Neural crest cell (in vitro differentiated cells): ENCODE results near the gene RUNX2. TPM values are rescaled to one million over a fixed set of nuclear protein-coding genes. Genes with fewer than 3 reads are reported as not detected.

Experiments
- DNase-seq: peaks from one replicate; pipeline ENCODE4 v3.0.0; 2021; ENCODE audit warnings: low read depth, mixed read lengths, low spot score
- H3K27ac Mint-ChIP-seq: one replicate; pipeline ENCODE4 v1.8.0; 2021; ENCODE audit warnings: mild to moderate bottlenecking, mixed read lengths; ENCODE audit not compliant: unreplicated experiment
- H3K27me3 Mint-ChIP-seq: 2 replicates; pipeline ENCODE4 v1.8.0; 2021; ENCODE audit warnings: low read depth, mild to moderate bottlenecking, mixed read lengths
- H3K36me3 Mint-ChIP-seq: 2 replicates; pipeline ENCODE4 v1.8.0; 2021; ENCODE audit warnings: low read depth, mild to moderate bottlenecking, mixed read lengths
- H3K4me1 Mint-ChIP-seq: 2 replicates; pipeline ENCODE4 v1.8.0; 2021; ENCODE audit warnings: mixed read lengths
- H3K4me3 Mint-ChIP-seq: one replicate; pipeline ENCODE4 v1.8.0; 2021; ENCODE audit warnings: mild to moderate bottlenecking, mixed read lengths
- H3K9me3 Mint-ChIP-seq: 2 replicates; pipeline ENCODE4 v1.8.0; 2021; ENCODE audit warnings: mixed read lengths
- CTCF ChIP-seq: fragments of 200-600 bp; sonication (generic); conservative IDR thresholded peaks from 2 replicates; pipeline ENCODE4 v1.5.0; 2021; ENCODE audit warnings: antibody characterized with exemption, mild to moderate bottlenecking
- total RNA-seq: library from RNA; stranded (reverse); gene quantifications from 2 replicates; pipeline ENCODE4 v1.2.1, GENCODE V29; 2021

RUNX2 gene
- total RNA-seq, 1 donor from 2014 or later, result 0.16 TPM

- no peak for DNase-seq
These were observed 1.3 kb upstream of the RUNX2 start for GRCh38 chr6:45326698-45327417.

GRCh38 chr6:45328523-45328922 lies 393 bp downstream of the RUNX2 start:
- TF ChIP-seq CTCF, result no peak
- H3K27ac Mint-ChIP-seq, result no peak overlapping the region
- DNase-seq, result no peak
- no peaks in the 10 kb centered on the region for H3K36me3 Mint-ChIP-seq
- no peaks in the 10 kb centered on the region for H3K4me1 Mint-ChIP-seq
- H3K27me3 Mint-ChIP-seq, result no peaks in the 10 kb centered on the region
- no peak overlapping the region for H3K4me3 Mint-ChIP-seq
- H3K9me3 Mint-ChIP-seq, result no peaks in the 10 kb centered on the region

More at GRCh38 chr6:45326698-45327417, 1.3 kb upstream of the RUNX2 start:
- no peaks in the 10 kb centered on the region for H3K27me3 Mint-ChIP-seq
- no peaks in the 10 kb centered on the region for H3K4me1 Mint-ChIP-seq
- no peaks in the 10 kb centered on the region for H3K36me3 Mint-ChIP-seq
- H3K27ac Mint-ChIP-seq, result no peak overlapping the region
- H3K9me3 Mint-ChIP-seq, result no peaks in the 10 kb centered on the region
- TF ChIP-seq CTCF, result no peak
- H3K4me3 Mint-ChIP-seq, result no peak overlapping the region

DNA sequence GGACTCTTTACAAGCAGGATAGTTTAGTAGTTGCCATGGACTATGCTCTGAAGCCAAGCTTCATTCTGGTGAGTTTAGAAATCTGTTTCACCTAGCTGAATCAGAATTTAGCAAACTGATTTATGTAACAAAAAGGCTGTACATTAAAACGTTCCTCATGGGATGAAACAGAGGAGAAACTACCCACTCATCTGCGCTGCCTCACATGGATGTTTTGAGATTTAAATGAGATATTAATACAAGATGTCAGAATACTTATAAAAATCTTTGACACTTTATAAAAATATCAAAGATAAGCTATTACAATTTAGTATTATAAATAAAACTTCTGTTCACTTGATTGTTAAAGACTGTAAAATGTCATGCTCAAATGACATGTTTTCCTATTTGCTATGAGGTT lies 16.8 kb downstream of the RUNX2 start:
- no peaks in the 10 kb centered on the region for H3K4me1 Mint-ChIP-seq
- no peaks in the 10 kb centered on the region for H3K27me3 Mint-ChIP-seq
- no peaks in the 10 kb centered on the region for H3K36me3 Mint-ChIP-seq
- no peak for DNase-seq
- H3K4me3 Mint-ChIP-seq, result no peak overlapping the region
- TF ChIP-seq CTCF, result no peak
- no peak overlapping the region for H3K27ac Mint-ChIP-seq
- H3K9me3 Mint-ChIP-seq, result no peaks in the 10 kb centered on the region

- Mint-ChIP-seq H3K9me3 (no peaks in the 10 kb centered on the region), H3K27me3 (no peaks in the 10 kb centered on the region), H3K4me1 (no peaks in the 10 kb centered on the region), H3K36me3 (no peaks in the 10 kb centered on the region), H3K4me3 (no peak overlapping the region), H3K27ac (no peak overlapping the region)
- TF ChIP-seq CTCF, result no peak
- DNase-seq, result no peak
These were observed 22.1 kb downstream of the RUNX2 start for GRCh38 chr6:45350186-45350710.

DNA sequence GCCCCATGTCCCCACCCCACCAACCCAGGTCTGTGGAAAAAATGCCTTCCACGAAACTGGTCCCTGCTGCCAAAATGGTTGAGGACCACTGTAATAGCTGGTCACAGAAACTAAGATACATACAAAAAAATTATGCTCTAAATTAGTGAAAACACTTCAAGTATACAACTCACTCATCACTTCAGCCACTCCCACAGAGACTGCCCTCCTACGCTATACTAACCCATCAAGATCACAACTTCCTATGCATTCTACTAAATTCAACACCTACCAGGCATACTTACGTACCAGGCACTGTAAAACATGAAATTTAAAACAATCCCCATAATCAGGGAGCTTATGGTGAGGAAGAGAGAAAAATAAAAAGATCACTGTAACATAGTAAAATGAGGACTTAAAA lies 22.9 kb downstream of the RUNX2 start:
- Mint-ChIP-seq H3K4me1 (no peaks in the 10 kb centered on the region), H3K9me3 (no peaks in the 10 kb centered on the region), H3K4me3 (no peak overlapping the region), H3K27me3 (no peaks in the 10 kb centered on the region), H3K27ac (no peak overlapping the region), H3K36me3 (no peaks in the 10 kb centered on the region)
- no peak for DNase-seq
- TF ChIP-seq CTCF, result no peak
